Cardiac fibroblast (primary cell): Measurements from ENCODE around the gene TDRD12.

Experiments
- DNase-seq, 2 donors: peaks; one replicate each; pipeline versions ENCODE4 v3.0.0 to v3.0.0-alpha.2; 2010; ENCODE audit warnings: low read depth in 2 of 2
- H3K4me3 ChIP-seq, 2 donors: replicated peaks in 1 of 2; 1 replicate in 1 of 2; 2 replicates in 1 of 2; pipeline ENCODE4 v1.5.1; 2011; ENCODE audit warnings: low read depth in 2 of 2, low read length in 2 of 2, mild to moderate bottlenecking in 2 of 2, moderate library complexity in 1 of 2
- TF ChIP-seq, protein P1 (sequence below): IDR thresholded peaks from one replicate; pipeline ENCODE4 v1.5.1; 2011; ENCODE audit warnings: low read depth, mild to moderate bottlenecking, low read length, inconsistent platforms

Gene TDRD12

DNA sequence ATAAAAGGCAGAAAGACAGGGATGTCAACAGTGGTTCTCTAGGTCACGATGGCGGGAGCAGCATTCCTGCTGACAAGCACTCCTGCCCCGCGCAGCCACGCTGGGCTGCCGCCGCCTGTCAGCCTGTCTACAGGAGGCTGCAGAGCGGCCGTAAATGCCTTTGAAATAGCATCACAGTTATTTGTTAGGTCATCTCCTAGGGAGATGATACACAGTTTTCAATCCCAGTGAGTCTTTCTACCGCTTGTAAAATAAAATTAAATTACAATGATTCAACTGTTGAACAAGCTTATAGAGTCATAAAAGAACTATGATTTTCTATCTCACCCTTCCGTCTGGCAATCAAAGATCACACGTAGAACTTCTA lies 157.3 kb downstream of the TDRD12 start:
- peak; percentile 9 to 39 for DNase-seq
- TF ChIP-seq, protein P1, sequence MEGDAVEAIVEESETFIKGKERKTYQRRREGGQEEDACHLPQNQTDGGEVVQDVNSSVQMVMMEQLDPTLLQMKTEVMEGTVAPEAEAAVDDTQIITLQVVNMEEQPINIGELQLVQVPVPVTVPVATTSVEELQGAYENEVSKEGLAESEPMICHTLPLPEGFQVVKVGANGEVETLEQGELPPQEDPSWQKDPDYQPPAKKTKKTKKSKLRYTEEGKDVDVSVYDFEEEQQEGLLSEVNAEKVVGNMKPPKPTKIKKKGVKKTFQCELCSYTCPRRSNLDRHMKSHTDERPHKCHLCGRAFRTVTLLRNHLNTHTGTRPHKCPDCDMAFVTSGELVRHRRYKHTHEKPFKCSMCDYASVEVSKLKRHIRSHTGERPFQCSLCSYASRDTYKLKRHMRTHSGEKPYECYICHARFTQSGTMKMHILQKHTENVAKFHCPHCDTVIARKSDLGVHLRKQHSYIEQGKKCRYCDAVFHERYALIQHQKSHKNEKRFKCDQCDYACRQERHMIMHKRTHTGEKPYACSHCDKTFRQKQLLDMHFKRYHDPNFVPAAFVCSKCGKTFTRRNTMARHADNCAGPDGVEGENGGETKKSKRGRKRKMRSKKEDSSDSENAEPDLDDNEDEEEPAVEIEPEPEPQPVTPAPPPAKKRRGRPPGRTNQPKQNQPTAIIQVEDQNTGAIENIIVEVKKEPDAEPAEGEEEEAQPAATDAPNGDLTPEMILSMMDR: no peak
- no peak overlapping the region for H3K4me3 ChIP-seq
